Measurements from ENCODE around the gene MYL11.

Gene MYL11

DNA sequence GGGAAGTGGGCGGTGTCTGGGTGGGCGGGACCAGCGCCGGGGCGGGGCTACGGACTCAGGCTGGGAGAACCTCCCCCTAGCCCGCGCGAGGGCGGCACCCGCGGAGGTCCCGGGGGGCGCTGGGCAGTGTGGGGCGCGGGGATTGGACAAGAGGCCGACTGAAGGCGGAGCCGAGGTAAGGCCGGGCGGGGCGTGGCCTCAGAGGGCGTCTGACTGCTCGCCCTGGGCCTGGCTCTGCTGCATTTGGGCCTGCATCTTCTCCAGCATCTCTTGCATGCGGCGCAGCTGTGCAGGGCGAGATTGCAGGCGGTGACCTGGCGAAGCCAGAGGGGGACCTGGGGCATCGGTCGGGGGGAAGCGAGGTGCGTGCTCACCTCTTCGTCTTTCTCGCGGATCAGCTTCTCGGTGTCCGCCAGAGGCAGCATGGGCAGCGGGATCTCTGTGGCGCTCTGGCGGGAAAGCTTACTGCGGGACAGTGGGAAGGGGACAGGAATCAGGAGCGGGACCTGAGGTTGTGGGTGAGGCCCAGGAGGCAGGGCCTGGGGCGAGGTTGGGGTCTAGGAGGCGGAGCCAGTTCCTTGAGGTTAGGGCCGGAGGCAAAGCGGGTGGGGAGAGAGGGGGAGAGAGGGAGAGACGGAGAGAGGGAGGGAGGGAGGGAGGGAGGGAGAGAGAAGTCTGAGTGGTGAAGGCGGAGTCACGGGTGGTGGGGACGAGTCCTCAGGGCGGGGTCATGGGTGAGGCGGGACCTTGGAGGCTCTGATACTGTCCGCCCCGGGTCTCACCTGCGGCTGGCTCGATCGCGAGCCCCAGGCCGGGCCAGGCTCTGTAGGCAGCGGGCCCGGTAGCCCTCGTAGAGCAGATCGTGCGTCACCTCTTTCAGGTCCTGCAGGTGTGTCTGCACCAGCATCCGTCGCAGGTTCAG, 3.9 kb downstream of the MYL11 start:
- H3K4me3 ChIP-seq (replicated peaks in 1 of 2; ENCODE audit: low read depth in 2 of 2, low read length in 2 of 2), result peak overlapping the region; percentile 68 to 73
- TF ChIP-seq, protein P1, sequence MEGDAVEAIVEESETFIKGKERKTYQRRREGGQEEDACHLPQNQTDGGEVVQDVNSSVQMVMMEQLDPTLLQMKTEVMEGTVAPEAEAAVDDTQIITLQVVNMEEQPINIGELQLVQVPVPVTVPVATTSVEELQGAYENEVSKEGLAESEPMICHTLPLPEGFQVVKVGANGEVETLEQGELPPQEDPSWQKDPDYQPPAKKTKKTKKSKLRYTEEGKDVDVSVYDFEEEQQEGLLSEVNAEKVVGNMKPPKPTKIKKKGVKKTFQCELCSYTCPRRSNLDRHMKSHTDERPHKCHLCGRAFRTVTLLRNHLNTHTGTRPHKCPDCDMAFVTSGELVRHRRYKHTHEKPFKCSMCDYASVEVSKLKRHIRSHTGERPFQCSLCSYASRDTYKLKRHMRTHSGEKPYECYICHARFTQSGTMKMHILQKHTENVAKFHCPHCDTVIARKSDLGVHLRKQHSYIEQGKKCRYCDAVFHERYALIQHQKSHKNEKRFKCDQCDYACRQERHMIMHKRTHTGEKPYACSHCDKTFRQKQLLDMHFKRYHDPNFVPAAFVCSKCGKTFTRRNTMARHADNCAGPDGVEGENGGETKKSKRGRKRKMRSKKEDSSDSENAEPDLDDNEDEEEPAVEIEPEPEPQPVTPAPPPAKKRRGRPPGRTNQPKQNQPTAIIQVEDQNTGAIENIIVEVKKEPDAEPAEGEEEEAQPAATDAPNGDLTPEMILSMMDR (IDR thresholded peaks at IDR 0.05; ENCODE audit: low read depth, low read length), result peak; percentile 29

DNA sequence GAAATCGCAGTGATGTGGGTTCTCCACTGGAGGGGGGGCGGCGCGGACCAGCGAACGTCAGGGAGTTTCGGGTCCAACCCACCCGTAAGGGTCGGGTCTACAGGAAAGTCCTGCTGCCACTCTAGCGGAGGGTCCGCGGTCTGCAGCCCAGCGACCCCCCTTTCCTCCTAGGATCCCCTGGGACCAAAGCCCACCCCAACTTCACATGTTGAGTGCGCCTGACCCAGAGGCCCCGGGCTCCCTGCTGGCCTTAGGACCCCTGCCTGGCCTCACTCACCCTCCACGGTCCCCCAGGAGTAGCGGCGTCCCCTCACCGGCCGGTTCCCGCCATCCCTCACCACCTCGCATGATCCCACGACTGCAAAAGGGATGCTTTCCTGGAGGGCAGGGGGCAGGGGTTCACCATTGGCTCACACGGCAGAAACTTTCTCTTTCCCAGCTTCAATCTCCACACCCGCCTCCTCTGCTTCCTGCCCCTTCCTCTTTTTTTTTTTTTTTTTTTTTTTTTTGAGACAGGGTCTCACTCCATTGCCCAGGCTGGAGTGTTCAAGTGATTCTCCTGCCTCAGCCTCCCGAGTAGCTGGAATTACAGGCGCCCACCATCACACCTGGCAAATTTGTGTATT, 4.7 kb downstream of the MYL11 start:
- no peak for DNase-seq (ENCODE audit: low read depth in 2 of 2)
- peak overlapping the region; percentile 68 to 73 for H3K4me3 ChIP-seq (replicated peaks in 1 of 2; ENCODE audit: low read depth in 2 of 2, low read length in 2 of 2)
- TF ChIP-seq, protein P1 (IDR thresholded peaks at IDR 0.05; ENCODE audit: low read depth, low read length), result no peak

More for the DNA sequence above, 3.9 kb downstream of the MYL11 start:
- peak; percentile 98 to 99 for DNase-seq (ENCODE audit: low read depth in 2 of 2)

DNA sequence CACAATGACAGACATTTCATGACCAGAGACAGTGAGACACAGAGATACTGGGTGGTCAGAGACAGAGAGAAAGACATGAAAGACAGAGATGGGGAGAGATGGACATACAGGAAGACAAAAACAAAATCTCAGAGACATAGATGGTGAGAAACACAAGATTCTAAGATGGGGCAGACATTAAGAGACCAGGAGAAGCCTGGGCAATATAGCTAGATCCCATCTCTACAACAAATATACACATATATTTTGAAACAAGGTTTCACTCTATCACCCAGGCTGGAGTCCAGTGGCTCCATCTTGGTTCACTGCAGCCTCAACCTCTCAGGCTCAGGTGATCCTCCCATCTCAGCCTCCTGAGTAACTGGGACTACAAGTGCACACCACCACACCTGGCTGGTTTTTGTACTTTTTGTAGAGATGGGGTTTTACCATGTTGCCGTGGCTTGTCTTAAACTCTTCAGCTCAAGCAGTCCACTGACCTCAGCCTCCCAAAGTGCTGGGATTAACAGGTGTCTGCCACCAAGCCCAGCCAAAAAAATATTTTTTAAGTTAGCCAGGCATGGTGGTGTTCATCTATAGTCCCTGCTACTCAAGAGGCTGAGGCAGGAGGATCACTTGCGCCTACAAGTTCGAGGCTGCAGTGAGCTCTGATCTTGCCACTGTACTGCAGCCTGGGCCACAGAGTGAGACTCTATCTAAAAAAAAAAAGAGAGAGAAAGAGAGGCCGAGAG, 5.6 kb downstream of the MYL11 start:
- TF ChIP-seq, protein P1 (IDR thresholded peaks at IDR 0.05; ENCODE audit: low read depth, low read length), result no peak
- DNase-seq (ENCODE audit: low read depth in 2 of 2), result no peak
- no peak overlapping the region for H3K4me3 ChIP-seq (replicated peaks in 1 of 2; ENCODE audit: low read depth in 2 of 2, low read length in 2 of 2)

DNA sequence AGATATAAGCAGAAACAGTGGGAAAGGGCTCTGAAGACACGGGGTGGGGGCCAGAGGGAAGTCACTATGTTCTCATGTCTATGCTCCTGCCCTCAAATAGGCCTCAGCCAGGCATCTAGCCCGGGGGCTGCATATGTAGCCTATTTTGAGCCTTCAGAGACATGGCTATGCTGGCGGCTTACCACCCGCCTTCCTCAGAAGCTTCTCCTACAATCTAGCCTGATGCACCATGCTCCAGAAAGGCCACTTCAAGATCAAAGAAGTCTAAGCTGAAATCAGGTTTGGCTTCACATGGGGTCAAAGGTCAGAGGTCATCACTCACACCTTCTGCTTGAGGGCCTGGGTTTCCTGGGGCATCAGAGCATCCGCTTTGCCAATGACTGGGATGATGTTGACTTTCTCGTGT, 6.2 kb downstream of the MYL11 start:
- H3K4me3 ChIP-seq (replicated peaks in 1 of 2; ENCODE audit: low read depth in 2 of 2, low read length in 2 of 2), result no peak overlapping the region
- DNase-seq (ENCODE audit: low read depth in 2 of 2), result no peak
- TF ChIP-seq, protein P1 (IDR thresholded peaks at IDR 0.05; ENCODE audit: low read depth, low read length), result no peak

DNA sequence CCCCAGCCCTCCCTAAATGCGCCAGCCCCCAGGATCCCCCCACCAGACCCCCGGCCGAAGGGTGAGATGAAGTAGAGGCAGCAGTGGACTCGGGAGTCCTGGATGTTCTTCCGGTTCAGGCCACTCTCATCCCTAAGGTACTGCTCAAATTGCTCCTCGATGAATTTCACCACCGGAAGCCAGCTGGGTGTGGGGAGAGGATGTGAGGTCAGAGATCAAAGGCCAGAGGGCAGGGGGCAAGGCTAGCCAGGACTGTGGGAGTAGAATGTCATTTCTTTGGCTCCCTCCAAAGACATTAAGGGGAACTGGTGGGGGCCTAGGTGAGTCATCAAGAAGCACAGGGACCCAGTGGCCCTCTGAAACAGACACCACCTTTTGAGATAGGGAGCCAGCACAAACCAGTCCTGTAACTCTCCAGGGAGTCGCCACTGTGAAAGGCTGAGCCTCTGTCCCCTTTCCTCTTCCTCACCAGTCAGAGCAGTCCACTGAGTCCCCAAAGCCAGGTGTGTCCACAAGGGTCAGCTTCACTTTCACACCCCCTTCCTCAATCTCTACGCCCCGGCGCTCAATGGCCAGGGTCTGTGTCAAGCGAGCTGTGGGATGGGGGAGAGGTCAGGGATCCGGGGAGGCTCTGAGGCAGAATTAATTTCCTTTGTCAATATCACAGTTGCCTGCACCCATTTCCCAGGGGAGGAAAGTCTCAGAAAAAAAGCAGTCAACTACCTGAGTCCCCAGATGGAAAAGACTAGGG, 6.9 kb downstream of the MYL11 start:
- H3K4me3 ChIP-seq (replicated peaks in 1 of 2; ENCODE audit: low read depth in 2 of 2, low read length in 2 of 2), result no peak overlapping the region
- no peak for DNase-seq (ENCODE audit: low read depth in 2 of 2)
- TF ChIP-seq, protein P1 (IDR thresholded peaks at IDR 0.05; ENCODE audit: low read depth, low read length), result no peak

Measured in cardiac fibroblast (primary cell).